Left lung (tissue), 10 donors: Measurements from ENCODE around the gene PFDN6. TPM values are rescaled to one million over a fixed set of nuclear protein-coding genes. Genes with fewer than 3 reads are reported as not detected.

Experiments
- ATAC-seq: fragments of 200-7000 bp; cut with Tn5 transposase; one replicate; pipeline ENCODE4 v1.9.1; 2020; ENCODE audit warnings: moderate library complexity
- DNase-seq, 4 donors: peaks; one replicate each; pipeline ENCODE4 v3.0.0-alpha.2; 2013 to 2020
- H3K27ac ChIP-seq, 2 donors: fragments of 200-600 bp; sonication (generic) in 1 of 2; one replicate each; pipeline versions ENCODE4 v1.5.0 to v1.8.0; 2020 to 2021
- H3K27me3 ChIP-seq, 2 donors: fragments of 200-600 bp; sonication (generic) in 1 of 2; one replicate each; pipeline versions ENCODE4 v1.5.0 to v1.8.0; 2020 to 2021
- H3K36me3 ChIP-seq, 2 donors: fragments of 200-600 bp; sonication (generic) in 1 of 2; one replicate each; pipeline versions ENCODE4 v1.5.0 to v1.8.0; 2020 to 2021
- H3K4me1 ChIP-seq, 2 donors: fragments of 200-600 bp; one replicate each; pipeline ENCODE4 v1.8.0; 2021
- H3K4me3 ChIP-seq, 2 donors: fragments of 200-600 bp; sonication (generic) in 1 of 2; one replicate each; pipeline versions ENCODE4 v1.5.0 to v1.8.0; 2020 to 2021; ENCODE audit warnings: mild to moderate bottlenecking in 1 of 2
- H3K9me3 ChIP-seq, 2 donors: fragments of 200-600 bp; sonication (generic) in 1 of 2; one replicate each; pipeline versions ENCODE4 v1.5.0 to v1.8.0; 2020 to 2021
- intact Hi-C, 2 donors: fragments of 100-400 bp; cut with DNase I; formaldehyde crosslinking; loops; one replicate each; pipeline versions ENCODE4 v1.11.2 to v1.14.2; 2022
- microRNA-seq, 2 donors: library from miRNA; unstranded; fragments of <30 nt; microRNA quantifications; one replicate each; pipeline ENCODE4, GENCODE V29; 2019
- polyA plus RNA-seq, 6 donors: library from polyadenylated mRNA; unstranded; fragments of 120-200 nt; gene quantifications; one replicate each; pipeline ENCODE4 v1.2.1, GENCODE V29; 2013; ENCODE audit not compliant: insufficient read length in 6 of 6
- total RNA-seq, 2 donors: library from RNA; stranded (reverse); fragmentation: NEBNext Ultra II Directional; extraction: Animal tissue kit (Norgen Biotek cat#: 25700); gene quantifications; one replicate each; pipeline ENCODE4 v1.2.1, GENCODE V29; 2021
- TF ChIP-seq, protein P1 (sequence below), 2 donors: fragments of 200-600 bp; sonication (generic) in 1 of 2; IDR thresholded peaks; one replicate each; pipeline versions ENCODE4 v1.5.0 to v1.8.0; 2021; ENCODE audit warnings: antibody characterized with exemption in 2 of 2
- donor health status: DM: no; HTN: yes; CAD: no.
- donor health status: DM: no; HTN: no; CAD: no.

Gene PFDN6
- total and polyA plus RNA-seq, 8 donors, result 37.7 to 55.3 (median 51.1) TPM

DNA sequence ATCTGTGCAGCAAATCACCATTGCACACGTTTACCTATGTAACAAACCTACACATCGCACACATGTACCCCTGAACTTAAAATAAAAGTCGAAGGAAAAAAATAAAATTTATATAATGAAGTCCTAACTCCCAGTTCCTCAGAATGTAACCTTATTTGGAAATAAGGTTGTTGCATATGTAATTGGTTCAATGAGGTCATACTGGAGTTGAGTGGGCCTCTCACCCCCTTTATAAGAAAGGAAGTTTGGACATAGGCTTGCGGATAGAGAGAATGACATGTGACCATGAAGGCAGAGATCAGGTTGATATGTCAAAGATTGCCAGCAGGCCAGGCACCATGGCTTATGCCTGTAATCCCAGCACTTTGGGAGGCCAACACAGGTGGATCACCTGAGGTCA lies 44.3 kb downstream of the PFDN6 start:
- ATAC-seq, result no peak
- Histone ChIP-seq H3K27me3 (no peaks in the 10 kb centered on the region), H3K36me3 (no peaks in the 10 kb centered on the region), H3K9me3 (no peaks in the 10 kb centered on the region), H3K4me3 (no peak overlapping the region), H3K27ac (no peak overlapping the region), H3K4me1 (no peaks in the 10 kb centered on the region)
- TF ChIP-seq, protein P1, sequence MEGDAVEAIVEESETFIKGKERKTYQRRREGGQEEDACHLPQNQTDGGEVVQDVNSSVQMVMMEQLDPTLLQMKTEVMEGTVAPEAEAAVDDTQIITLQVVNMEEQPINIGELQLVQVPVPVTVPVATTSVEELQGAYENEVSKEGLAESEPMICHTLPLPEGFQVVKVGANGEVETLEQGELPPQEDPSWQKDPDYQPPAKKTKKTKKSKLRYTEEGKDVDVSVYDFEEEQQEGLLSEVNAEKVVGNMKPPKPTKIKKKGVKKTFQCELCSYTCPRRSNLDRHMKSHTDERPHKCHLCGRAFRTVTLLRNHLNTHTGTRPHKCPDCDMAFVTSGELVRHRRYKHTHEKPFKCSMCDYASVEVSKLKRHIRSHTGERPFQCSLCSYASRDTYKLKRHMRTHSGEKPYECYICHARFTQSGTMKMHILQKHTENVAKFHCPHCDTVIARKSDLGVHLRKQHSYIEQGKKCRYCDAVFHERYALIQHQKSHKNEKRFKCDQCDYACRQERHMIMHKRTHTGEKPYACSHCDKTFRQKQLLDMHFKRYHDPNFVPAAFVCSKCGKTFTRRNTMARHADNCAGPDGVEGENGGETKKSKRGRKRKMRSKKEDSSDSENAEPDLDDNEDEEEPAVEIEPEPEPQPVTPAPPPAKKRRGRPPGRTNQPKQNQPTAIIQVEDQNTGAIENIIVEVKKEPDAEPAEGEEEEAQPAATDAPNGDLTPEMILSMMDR (IDR thresholded peaks at IDR 0.05), result no peak
- no peak for DNase-seq
- intact Hi-C loops, result no loop called here

DNA sequence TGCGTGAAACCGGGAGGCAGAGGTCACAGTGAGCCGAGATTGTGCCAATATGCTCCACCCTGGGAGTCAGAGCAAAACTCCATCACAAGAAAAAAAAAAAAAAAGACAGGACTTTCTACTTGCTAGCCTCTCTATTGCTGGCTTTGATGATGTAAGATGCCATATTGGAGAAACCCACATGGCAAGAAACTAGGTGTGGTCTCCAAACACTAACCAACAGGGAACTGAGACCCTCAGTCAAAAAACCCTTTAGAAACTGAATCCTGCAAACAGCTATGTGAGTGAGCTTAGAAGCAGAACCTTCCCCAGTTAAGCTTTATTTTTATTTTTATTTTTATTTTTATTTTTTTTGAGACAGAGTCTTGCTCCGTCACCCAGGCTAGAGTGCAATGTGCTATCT lies 46.5 kb downstream of the PFDN6 start:
- no peaks in the 10 kb centered on the region for H3K36me3 ChIP-seq
- H3K27me3 ChIP-seq, result no peaks in the 10 kb centered on the region
- H3K27ac ChIP-seq, result no peak overlapping the region
- H3K4me3 ChIP-seq, result no peak overlapping the region
- no peak for ATAC-seq
- intact Hi-C loops, result no loop called here
- H3K9me3 ChIP-seq, result no peaks in the 10 kb centered on the region
- no peaks in the 10 kb centered on the region for H3K4me1 ChIP-seq
- no peak for DNase-seq
- TF ChIP-seq, protein P1 (IDR thresholded peaks at IDR 0.05), result no peak

DNA sequence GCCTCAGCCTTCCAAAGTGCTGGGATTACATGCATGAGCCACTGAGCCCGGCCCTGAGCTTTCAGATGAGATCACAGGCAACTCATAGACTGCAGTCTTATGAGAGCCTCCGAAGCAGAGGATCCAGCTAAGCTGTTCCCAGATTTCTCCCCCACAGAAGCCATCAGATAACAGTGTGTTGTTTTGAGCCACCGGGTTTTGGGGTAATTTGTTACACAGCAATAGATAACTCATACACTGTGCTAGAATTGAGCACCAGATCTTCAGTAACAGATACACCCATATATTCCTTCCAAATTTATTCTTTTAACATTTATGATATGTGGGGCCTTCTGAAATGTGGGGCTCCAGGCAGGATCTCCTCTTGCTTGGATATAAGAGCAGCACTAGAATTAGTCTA lies 47.1 kb downstream of the PFDN6 start:
- DNase-seq (no peak), ATAC-seq (no peak)
- TF ChIP-seq, protein P1 (IDR thresholded peaks at IDR 0.05), result no peak
- Histone ChIP-seq H3K9me3 (no peaks in the 10 kb centered on the region), H3K4me1 (no peaks in the 10 kb centered on the region), H3K27me3 (no peaks in the 10 kb centered on the region), H3K36me3 (no peaks in the 10 kb centered on the region), H3K27ac (no peak overlapping the region), H3K4me3 (no peak overlapping the region)
- intact Hi-C loops, result no loop called here

DNA sequence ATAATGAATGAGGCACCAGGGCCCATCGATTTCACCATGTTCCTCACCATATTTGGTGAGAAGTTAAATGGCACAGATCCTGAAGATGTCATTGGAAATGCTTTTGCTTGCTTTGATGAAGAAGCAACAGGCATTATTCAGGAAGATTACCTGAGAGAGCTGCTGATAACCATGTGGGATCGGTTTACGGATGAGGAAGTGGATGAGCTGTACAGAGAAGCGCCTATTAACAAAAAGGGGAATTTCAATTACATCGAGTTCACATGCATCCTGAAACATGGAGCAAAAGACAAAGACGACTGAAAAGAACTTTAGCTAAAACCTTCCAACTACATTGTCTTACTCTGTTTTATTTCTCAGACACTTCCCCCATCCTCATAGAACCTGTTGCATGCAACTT lies 49.8 kb downstream of the PFDN6 start:
- DNase-seq (no peak), ATAC-seq (no peak)
- H3K9me3 ChIP-seq, result no peaks in the 10 kb centered on the region
- H3K27ac ChIP-seq, result no peak overlapping the region
- intact Hi-C loops, result no loop called here
- no peaks in the 10 kb centered on the region for H3K36me3 ChIP-seq
- TF ChIP-seq, protein P1 (IDR thresholded peaks at IDR 0.05), result no peak
- no peaks in the 10 kb centered on the region for H3K27me3 ChIP-seq
- peaks cover 0 to 6% of the 10 kb centered on the region in 2 donors for H3K4me1 ChIP-seq
- no peak overlapping the region for H3K4me3 ChIP-seq

Small RNAs within 50 kb of the gene (microRNA-seq; reads per million reads assigned to microRNA genes)
- 0 reads per million in 2 donors for gene MIR6834
- 0 reads per million in 2 donors for gene MIR6873

Other genes starting within 250 kb of the PFDN6 start
- 100 to 1,000 TPM; 354 to 476 TPM for gene HLA-DPA1, start 216.0 kb upstream of the PFDN6 start, total RNA-seq
- 10 to 100 TPM; 14.9 to 46.7 (median 32.0) TPM for gene HLA-DPA1, start 216.0 kb upstream of the PFDN6 start, polyA plus RNA-seq
- 100 to 1,000 TPM; 206 to 326 TPM for gene HLA-DPB1, start 213.6 kb upstream of the PFDN6 start, total RNA-seq
- gene HLA-DPB1, start 213.6 kb upstream of the PFDN6 start, polyA plus RNA-seq, result 10 to 100 TPM; 15.2 to 30.3 (median 24.1) TPM
- gene COL11A2, start 97.1 kb upstream of the PFDN6 start, total RNA-seq, result under 1 TPM; 0.45 to 0.87 TPM
- 1 to 10 TPM; 2.6 to 9.5 (median 4.1) TPM for gene COL11A2, start 97.1 kb upstream of the PFDN6 start, polyA plus RNA-seq
- 10 to 100 TPM; 35.4 to 37.1 TPM for gene RXRB, start 88.9 kb upstream of the PFDN6 start, total RNA-seq
- gene RXRB, start 88.9 kb upstream of the PFDN6 start, polyA plus RNA-seq, result 10 to 100 TPM; 55.1 to 76.2 (median 62.9) TPM
- gene SLC39A7, start 88.7 kb upstream of the PFDN6 start, total RNA-seq, result 100 to 1,000 TPM; 131 to 149 TPM
- 100 to 1,000 TPM in 2 of 6 donors, 10 to 100 TPM in 4; 71.9 to 103 (median 98.8) TPM for gene SLC39A7, start 88.7 kb upstream of the PFDN6 start, polyA plus RNA-seq
- gene HSD17B8, start 84.9 kb upstream of the PFDN6 start, total RNA-seq, result 10 to 100 TPM; 13.5 to 14.0 TPM
- gene HSD17B8, start 84.9 kb upstream of the PFDN6 start, polyA plus RNA-seq, result 10 to 100 TPM; 15.9 to 27.0 (median 22.4) TPM
- gene RING1, start 81.1 kb upstream of the PFDN6 start, total RNA-seq, result 10 to 100 TPM; 37.4 to 41.4 TPM
- gene RING1, start 81.1 kb upstream of the PFDN6 start, polyA plus RNA-seq, result 10 to 100 TPM; 53.7 to 70.6 (median 59.9) TPM
- 10 to 100 TPM; 46.2 to 54.2 TPM for gene VPS52, start 17.7 kb upstream of the PFDN6 start, total RNA-seq
- gene VPS52, start 17.7 kb upstream of the PFDN6 start, polyA plus RNA-seq, result 10 to 100 TPM; 75.7 to 92.5 (median 86.3) TPM
- 1,000 to 10,000 TPM; 1,881 to 1,887 TPM for gene RPS18, start 17.5 kb upstream of the PFDN6 start, total RNA-seq
- gene RPS18, start 17.5 kb upstream of the PFDN6 start, polyA plus RNA-seq, result 1,000 to 10,000 TPM; 3,694 to 4,273 (median 4,148) TPM
- gene B3GALT4, start 12.5 kb upstream of the PFDN6 start, total RNA-seq, result 10 to 100 TPM; 12.7 to 12.9 TPM
- 1 to 10 TPM; 3.5 to 5.0 (median 4.1) TPM for gene B3GALT4, start 12.5 kb upstream of the PFDN6 start, polyA plus RNA-seq
- 10 to 100 TPM; 26.6 to 42.0 TPM for gene WDR46, start 362 bp upstream of the PFDN6 start, total RNA-seq
- 10 to 100 TPM; 59.7 to 89.8 (median 65.8) TPM for gene WDR46, start 362 bp upstream of the PFDN6 start, polyA plus RNA-seq
- gene RGL2, start 9.3 kb downstream of the PFDN6 start, total RNA-seq, result 10 to 100 TPM; 83.3 to 94.6 TPM
- gene RGL2, start 9.3 kb downstream of the PFDN6 start, polyA plus RNA-seq, result 100 to 1,000 TPM; 133 to 157 (median 140) TPM
- 100 to 1,000 TPM; 227 to 243 TPM for gene TAPBP, start 24.5 kb downstream of the PFDN6 start, total RNA-seq
- 10 to 100 TPM; 41.5 to 60.2 (median 45.1) TPM for gene TAPBP, start 24.5 kb downstream of the PFDN6 start, polyA plus RNA-seq
- gene ZBTB22, start 28.1 kb downstream of the PFDN6 start, total RNA-seq, result 10 to 100 TPM; 17.3 to 22.6 TPM
- gene ZBTB22, start 28.1 kb downstream of the PFDN6 start, polyA plus RNA-seq, result 10 to 100 TPM; 21.8 to 29.3 (median 25.5) TPM
- gene DAXX, start 33.4 kb downstream of the PFDN6 start, total RNA-seq, result 10 to 100 TPM; 33.6 to 42.0 TPM
- 10 to 100 TPM; 44.8 to 62.5 (median 54.2) TPM for gene DAXX, start 33.4 kb downstream of the PFDN6 start, polyA plus RNA-seq
- 1 to 10 TPM; 5.8 to 9.9 TPM for gene KIFC1, start 102.2 kb downstream of the PFDN6 start, total RNA-seq
- 10 to 100 TPM; 30.7 to 73.6 (median 42.4) TPM for gene KIFC1, start 102.2 kb downstream of the PFDN6 start, polyA plus RNA-seq
- gene PHF1, start 121.4 kb downstream of the PFDN6 start, total RNA-seq, result 10 to 100 TPM; 43.4 to 45.6 TPM
- gene PHF1, start 121.4 kb downstream of the PFDN6 start, polyA plus RNA-seq, result 10 to 100 TPM; 64.6 to 91.9 (median 73.5) TPM
- gene CUTA, start 128.5 kb downstream of the PFDN6 start, total RNA-seq, result 100 to 1,000 TPM; 144 to 175 TPM
- gene CUTA, start 128.5 kb downstream of the PFDN6 start, polyA plus RNA-seq, result 100 to 1,000 TPM; 165 to 189 (median 177) TPM
- gene SYNGAP1, start 130.5 kb downstream of the PFDN6 start, total RNA-seq, result 10 to 100 TPM; 18.1 to 18.5 TPM
- 10 to 100 TPM; 42.8 to 51.2 (median 45.8) TPM for gene SYNGAP1, start 130.5 kb downstream of the PFDN6 start, polyA plus RNA-seq
- gene ZBTB9, start 165.0 kb downstream of the PFDN6 start, total RNA-seq, result 1 to 10 TPM; 5.8 to 9.8 TPM
- gene ZBTB9, start 165.0 kb downstream of the PFDN6 start, polyA plus RNA-seq, result 10 to 100 TPM in 4 of 6 donors, 1 to 10 TPM in 2; 9.4 to 13.6 (median 11.2) TPM